LoVo (cell line): ENCODE measurements around the gene ZNF276.
"Not testable (repeated sequence)": the region's sequence is repeated elsewhere in the genome, so short reads cannot be mapped to it uniquely, and the experiment has no call there.

Source experiments
- DNase-seq: peaks from one replicate; pipeline ENCODE4 v3.0.0-alpha.2; 2016; ENCODE audit warnings: low spot score

The ZNF276 gene

DNA sequence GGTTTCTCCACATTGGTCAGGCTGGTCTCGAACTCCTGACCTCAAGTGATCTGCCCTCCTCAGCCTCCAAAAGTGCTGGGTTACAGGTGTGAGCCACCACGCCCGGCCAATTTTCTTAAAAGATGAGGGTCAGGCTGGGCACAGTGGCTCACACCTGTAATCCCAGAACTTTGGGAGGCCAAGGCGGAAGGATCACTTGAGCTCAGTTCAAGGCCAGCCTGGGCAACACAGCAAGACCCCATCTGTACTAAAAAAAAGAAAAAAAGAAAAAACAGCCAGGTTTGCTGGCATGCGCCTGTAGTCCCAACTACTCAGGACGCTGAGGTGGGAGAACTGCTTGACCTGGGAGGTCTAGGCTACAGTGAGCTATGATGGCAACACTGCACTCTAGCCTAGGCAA is 62.6 kb downstream of the ZNF276 start:
- not testable (repeated sequence) for DNase-seq

GRCh38 chr16:89784406-89784805 is 63.1 kb downstream of the ZNF276 start:
- no peak for DNase-seq

DNA sequence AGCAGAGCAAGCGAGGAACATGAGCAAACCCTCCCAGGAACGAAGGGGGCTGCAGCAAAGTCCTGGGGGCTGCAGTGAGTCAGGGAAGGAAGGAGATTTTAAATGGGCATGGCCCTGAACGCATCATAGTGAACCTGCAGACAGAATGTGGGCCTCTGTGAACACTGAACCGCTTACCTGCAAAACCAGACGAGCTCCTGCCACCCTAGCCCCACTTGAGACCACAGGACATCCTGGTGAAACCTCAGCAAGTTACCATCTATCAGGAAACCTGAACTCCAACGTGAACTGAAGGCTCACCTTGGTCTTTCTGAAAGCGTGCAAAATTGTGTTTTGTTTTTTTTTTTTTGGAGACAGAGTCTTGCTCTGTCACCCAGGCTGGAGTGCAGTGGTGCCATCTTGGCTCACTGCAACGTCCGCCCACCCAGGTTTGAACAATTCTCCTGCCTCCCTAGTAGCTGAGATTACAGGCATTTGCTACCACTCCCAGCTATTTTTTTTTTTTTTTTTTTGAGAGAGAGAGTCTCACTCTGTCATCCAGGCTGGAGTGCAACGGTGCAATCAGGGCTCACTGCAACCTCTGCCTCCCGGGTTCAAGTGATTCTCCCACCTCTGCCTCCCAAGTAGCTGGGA is 64.3 kb downstream of the ZNF276 start:
- DNase-seq, result no peak

DNA sequence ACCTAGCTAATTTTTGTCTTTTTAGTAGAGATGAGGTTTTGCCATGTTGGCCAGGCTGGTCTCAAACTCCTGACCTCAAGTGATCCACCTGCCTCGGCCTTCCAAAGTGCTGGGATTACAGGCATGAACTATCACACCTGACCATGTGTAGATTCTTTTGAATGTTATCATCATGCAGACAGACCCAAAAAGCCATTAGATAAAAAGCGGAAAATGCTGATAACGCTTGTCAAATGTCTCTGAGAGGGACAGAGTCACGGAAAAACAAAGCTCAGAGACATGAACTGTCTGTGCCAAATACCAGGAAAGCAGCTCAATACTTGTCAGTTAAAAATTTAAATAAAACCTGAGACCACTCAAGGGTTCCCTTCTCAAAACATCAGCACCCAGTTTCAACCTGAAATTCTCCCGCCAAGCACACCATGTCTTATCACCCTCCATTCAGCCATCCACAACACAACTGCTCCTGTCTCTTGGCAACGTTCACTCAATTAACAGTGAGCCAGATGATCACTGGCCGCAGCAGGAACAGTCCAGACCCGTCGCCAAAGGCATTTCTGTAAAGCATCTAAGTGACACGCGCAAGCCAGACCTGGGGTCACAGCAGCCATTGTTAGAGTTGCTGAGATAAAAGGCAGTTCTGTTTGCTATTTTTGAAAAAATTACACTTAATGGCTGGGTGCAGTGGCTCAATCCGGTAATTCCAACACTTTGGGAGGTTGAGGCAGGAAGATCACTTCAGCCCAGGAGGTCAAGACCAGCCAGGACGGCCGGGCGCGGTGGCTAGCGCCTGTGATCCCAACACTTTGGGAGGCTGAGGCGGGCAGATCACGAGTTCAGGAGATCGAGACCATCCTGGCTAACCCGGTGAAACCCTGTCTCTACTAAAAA is 65.4 kb downstream of the ZNF276 start:
- DNase-seq, result no peak

DNA sequence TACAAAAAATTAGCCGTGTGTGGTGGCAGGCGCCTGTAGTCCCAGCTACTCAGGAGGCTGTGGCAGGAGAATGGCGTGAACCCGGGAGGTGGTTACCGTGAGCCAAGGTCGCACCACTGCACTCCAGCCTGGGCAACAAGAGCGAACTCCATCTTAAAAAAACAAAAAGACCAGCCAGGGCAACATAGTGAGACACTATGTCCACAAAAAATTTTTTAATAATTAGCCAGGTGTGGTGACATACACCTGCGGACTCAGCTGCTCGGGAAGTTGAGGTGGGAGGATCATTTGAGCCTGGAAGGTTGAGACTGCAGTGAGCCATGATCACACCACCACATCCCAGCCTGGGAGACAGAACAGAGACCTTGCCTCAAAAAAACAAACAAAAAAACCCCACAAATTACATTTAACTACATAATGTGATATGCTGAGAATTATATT is 66.0 kb downstream of the ZNF276 start:
- no peak for DNase-seq
